Dedifferentiated amniotic fluid mesenchymal stem cell (primary cell): Measurements from ENCODE around the gene OLFM3.

Source experiments
- DNase-seq: peaks from one replicate; pipeline ENCODE4 v3.0.0-alpha.2; 2016; ENCODE audit errors: extremely low spot score

Gene OLFM3

DNA sequence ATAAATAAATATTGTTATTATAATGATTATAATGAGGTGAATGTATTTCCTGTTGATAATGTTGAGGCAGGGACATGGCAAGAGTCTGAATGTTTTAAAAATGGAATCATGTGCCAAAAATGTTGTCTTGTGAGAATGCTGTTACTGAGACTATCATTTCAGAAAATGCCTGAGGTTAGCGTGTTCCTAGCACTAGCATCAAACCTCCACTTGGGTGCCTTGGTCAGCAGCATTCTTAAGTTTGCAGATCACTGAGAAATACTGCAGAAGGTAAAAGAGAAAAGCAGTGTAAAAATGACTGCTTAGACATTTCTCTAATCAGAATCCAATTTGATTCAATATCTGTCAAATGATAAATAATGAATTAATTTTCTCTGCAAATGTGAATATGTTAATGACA lies 50.8 kb downstream of the OLFM3 start:
- no peak for DNase-seq

DNA sequence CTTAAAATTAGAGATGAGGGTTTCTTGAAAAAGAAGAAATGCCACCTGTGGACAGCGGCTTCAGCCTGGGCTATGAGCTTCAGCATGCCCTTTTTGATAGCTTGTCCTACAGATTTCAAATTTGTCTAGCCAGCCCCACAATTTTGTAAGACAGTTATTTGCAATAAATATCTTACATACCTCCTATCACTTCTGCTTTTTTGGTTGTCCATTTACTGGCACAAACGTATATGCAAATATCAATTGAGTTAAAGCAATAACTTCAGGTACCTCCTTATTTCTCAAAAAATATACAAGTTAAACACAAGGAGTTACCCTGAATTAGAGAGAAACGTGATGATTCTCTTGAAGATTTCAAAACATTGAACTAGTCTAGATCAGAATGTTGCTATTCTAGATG lies 53.5 kb downstream of the OLFM3 start:
- DNase-seq: no peak

DNA sequence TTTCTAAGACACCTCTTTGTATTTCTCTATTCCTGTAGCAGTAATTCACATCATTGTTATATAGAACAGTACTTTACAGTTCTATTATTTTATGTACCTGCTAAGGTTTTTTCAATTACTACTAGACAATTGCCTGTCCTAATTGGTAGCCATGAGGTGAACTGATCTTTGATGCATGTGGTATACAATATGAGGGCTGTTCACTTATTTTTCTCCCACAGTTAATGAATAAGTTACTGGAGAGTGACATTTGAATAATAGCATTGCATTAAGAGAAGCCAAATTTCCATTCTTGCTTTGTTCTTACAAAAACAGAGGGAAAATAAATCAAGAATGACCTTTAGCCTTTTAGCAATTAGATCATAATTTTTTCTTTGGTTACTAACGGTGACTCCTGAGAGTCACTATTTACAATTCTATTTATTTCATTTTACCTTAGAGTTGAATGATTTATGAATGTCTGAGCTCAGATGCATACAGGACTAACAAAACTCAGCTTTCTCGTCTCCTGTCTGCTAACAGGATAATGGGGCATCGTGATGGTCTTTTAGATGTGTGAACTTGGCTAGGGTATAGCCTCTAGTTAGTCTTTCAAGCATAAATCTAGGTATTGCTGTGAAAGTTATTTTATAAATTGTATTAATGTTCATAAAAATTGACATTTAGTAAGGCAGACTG lies 54.1 kb downstream of the OLFM3 start:
- no peak for DNase-seq

DNA sequence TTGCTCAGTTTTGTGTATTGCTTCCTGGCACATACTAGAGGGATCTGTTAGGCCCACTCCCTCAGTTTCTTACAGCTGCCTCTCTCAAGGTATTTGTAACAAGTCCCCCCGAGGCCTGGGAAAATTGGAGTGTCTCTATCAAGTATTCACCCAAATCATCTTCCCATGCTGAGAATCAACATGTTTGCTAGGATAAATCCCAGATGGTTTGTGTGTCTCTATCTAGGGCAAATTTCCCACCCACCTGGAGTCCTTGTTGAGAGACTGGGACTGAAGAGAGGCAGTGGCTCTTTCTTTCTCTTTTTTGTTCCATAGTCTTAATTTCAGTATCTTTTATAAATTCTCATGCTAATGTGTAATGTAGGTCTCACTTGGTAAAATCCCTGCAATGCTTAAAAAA lies 58.0 kb downstream of the OLFM3 start:
- DNase-seq: no peak

DNA sequence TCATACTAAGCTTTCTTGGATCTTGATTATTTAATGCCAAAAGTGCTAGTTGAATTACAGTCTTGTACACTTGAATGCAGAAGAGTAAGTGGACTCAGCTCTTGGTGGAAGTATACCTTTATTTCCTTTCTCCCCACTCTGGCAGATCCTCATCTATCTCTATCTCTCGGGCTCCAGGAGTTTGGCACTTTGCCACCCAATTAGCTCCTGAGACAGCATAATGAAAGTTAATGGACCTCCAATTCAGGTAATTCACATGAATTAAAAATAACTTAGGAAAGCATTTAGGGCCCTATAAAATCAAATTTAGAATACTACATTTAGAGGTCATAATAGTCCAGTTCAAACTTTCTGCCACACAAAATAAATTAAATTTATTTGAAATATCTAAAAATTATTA lies 67.4 kb downstream of the OLFM3 start:
- DNase-seq: no peak

DNA sequence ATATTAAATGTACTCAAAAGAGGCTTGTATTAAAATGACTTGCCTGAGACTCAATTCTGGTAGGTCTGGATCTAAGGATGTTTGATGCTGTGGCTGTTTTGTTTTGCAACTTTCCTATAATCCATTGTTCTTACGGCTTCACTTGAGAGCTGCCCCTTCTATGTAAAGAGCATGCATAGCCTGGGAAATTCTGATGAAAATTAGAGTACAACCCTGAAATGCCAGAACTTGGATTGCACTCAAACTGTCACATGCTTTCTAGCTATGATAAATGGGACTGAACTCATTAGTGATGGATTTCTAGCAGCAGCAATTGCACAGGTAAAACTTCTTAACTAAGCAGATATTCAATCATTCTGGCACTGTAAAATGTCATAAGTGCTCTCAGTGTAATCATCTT lies 67.9 kb downstream of the OLFM3 start:
- DNase-seq: no peak

DNA sequence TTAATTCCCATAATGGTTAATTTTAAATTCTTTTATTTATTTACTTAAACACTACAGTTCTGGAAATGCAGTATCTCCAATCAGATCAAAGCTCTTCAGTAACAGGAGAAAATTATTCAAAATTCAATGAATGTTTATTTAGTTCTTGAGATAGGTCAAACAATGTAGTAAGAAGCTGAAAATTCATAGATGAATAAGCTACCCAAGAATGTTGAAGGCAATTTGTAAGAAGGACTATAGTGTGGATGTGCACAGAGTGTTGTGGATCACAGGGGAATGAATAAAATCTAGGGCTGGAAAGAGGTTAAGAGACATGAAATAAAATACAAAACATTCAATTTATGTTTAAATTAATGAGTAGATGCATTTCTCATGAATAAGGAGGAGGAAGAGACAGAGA lies 72.0 kb downstream of the OLFM3 start:
- no peak for DNase-seq

DNA sequence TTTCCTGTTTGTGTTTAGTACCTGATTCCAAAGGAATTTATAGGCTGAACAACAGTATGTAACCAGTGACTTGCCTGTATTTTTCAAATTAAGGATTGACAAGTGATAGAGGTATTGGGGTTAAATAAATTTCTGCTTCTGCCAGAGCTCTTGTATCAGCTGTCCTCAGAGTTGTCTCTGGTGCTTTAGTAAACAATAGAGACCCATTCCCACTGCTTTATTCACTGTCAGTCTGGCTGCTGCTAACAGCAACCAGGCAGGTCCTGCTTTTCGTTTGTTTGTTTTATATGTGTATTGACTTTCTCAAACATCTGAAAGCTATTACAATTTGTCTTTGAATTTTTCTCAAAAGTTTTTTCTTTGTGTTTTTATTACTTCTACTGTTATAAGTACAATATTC lies 76.1 kb downstream of the OLFM3 start:
- DNase-seq: no peak

DNA sequence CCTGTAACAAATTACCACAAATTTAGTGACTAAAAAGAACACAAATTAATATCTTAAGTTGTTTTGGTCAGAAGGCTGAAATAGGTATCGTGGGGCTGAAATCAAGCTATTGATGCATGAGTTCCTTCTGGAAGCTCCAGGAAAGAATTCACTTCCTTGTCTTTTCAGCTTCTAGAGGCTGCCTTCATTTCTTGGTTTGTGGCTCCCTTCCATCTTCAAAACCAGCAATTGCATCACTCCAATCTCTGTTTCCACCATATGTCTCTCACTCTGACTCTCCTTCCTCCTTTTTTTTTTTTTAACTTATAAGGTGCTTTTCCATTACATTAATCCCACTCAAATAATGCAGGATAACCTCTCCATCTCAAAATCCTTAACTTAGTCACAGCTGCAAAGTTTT lies 78.4 kb downstream of the OLFM3 start:
- DNase-seq: no peak

DNA sequence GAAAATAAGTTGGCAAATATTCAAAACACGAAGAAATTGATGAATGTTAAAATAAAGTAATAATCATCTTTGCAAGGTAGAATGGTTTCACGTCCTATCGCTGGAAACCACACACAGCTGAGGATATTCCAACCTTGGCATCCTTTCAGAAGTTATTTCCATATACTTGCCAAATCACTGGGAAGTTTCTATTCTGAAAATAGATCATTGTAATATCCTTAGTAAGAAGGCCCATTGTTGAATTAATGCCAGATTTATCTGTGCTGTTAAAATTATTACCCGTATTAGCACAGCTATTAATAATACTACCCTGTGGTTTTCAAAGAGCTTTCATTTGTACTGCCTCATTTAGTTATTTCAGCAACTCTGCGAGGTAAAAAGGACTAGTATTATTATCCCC lies 81.1 kb downstream of the OLFM3 start:
- DNase-seq: no peak

DNA sequence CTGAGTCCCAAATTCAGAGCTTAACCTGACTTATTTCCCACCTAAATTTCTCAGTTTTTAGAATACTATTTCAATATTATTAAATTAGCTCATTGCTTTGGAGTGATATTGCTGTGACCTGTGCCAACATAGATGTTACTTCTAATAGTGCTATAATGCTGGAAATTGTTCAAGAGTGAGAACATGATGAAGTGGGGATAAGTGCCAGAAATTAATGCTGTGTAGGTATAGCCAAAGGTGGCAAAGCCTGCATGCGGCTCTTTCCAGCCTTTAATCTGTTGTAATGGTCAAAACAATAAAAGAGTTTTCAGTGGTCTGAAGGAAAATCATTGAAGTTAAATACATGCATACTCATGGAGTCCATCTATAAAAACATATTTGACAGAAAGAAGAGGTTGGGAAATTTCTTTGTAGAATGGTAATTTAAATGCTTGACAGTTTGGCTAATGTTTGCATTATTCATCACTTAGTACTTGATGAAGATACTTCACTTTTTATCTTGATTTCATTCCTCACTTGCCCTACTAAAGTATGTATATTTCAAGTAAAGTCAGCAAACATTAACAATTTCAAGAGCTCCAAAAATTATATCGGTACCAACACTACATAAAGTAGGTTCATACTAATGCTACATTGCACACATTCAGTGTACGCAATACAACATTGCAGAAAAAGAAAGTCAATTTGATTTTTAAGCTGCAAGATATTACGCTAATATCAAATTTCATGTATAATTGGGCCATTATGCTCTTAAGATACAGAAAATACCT lies 82.1 kb downstream of the OLFM3 start:
- no peak for DNase-seq

DNA sequence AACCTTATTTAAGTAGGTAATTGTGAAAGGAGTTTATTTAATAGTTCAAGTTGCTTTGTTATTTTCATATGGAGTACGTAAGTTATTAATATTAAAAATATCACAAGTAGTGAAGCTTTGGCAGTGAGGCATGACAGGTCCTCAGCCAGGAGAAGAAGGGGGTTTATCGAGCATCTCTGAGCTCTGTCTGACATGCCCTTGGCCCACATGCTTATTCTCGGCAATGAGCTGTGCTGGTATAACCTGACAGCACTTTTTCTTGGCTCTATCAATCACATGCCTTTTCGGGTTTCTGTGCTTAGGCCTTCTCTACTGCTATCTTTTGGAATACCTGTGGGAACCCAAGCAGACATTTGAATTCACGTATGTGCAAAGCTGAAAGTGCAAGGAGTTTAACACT lies 84.8 kb downstream of the OLFM3 start:
- DNase-seq: no peak

DNA sequence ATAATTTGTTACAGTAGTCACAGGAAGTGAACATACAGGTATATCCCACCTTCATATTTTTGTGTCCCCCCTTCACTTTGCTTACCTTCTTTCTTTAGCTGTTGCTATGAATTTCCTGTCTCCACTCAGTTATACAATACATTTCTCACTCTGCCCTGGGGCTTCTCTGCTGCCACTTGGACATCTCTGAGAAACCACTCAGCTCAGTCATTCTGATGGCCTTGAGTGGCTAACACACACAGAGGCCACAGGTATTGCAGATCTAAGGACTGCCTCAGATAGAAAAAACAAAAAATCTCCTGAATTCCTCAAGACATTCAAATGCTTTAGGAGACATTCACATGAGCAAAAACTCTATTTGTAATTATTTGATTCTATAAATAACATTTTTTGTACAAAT lies 87.7 kb downstream of the OLFM3 start:
- no peak for DNase-seq

DNA sequence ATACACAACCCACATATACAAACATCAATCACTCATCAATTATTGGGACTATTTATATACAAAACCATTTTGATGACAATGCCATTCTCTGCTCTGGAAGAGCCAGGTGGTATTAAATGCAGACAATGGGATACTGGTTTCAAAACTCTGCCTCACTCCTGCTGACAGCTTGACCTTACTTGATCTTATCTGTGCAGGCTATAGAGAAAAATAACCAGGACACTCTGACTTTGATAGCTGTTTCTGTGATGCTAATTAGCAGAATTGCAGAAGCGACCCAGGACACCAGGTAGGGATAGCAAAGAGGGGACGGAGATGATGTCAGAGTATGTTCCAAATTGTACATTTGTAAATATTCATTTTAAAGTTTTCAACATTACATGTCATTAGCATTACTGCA lies 89.5 kb downstream of the OLFM3 start:
- DNase-seq: no peak

DNA sequence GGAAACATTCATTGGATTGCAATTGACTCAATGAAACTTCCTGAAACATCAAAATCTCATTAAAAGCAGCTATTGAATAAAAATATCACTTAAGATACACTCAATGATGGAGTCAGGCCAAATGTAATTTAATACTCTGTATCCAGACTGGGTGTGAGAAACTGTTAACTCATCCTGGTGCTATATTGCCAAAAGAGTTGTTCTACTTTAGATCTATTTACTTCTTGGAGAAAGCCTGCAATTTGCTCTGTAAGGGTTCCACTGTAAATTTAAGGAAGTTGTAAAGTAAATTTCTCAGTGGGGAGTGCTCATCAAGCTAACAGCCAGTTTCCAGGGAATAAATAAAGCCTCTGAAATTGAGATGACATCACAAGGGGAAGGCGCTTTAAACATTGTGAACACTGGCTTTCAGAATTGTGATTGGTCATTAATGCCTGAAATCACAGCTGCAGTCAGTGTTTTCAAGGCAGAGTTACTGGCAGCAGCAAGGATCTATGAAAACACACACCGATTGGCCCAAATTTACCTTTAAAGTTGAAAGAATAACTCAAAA lies 91.4 kb downstream of the OLFM3 start:
- no peak for DNase-seq

DNA sequence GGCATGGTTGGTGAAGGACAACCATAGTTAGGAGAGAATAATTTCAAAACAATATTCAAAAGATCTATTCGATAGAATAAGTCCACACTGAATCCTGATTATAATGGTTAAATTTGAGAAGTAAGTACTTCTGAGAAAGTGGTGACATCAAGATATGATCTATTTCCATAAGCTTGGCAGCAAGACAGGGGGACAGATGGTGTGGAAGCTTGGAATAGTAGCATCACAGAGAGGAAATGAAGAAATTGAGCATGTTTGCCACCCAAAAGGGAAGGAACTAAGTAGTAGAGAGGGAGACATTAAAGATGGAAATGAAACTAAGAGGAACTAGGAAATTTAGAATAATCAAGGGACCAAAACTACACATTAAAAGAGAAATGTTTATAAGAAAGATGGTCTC lies 94.5 kb downstream of the OLFM3 start:
- DNase-seq: no peak

DNA sequence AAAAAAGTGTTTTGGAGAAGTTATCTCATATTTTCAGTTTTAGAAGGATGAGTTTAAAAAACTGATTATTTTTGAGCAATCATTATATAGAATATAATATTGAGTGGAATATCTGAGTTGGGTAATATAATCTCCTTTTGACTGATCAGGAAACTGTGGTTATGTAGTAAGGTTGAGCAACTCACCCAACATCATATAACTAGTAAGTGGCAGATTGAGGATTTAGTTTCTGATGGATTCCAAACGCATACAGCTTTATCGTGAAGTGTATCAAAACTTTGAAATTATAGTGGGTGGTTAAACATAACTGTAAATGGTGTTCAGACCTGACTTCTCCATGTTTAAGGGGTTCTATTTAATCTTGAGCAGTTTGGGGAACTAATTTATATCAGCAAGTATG lies 98.6 kb downstream of the OLFM3 start:
- DNase-seq: no peak

DNA sequence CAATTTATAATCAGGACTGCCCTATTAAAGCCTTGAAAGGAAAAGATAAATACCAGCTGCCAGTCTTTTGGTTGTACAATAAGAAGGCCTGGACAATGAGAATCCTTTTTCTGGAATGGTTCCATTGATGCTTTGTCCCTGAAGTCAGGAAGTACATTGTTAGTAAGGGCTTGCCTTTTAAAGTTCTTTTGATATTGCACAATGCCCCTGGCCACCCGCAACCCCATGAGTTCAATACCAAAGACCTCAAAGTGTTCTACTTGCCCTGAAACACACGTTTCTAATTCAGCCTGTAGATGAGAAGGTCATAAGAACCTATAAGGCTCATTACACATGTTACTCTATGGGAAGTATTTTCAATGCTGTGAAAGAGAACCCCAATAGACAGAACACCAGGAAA lies 112.1 kb downstream of the OLFM3 start:
- DNase-seq: no peak

DNA sequence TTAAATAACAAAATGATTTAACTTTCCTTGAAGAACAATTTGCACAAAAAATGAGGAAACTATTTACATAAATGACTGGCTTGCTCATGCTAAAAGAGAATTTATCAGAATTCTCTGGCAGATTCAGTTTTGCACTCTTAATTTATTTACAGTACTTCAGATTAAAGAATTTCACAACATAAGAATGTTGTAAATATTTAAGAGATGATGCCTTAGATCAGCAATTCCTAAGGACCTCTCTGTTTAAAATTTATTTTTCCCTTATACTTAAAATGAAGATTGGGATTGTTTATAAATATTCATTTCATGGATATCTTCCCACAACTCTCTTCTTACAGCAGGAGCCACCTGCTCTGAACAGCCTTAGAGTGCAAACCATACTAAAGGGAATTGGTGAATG lies 120.8 kb downstream of the OLFM3 start:
- DNase-seq: no peak

DNA sequence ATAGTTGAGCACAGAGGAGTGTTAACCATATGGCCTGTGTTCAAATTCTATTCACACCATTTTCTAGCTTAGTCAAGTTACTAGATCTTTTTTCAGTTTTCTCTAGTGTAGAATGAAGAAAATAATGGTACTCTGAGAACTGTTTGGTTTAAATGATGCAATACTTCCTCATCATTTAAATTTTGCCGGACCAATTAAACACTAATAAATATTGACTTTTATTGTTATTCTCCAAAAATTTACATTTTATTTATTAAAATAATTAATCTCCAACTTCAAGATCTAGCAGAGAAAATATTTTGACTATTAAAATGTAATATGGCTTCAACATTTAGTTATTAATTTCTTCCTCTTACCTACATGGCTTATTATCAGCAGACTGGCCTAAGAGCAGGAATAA lies 123.1 kb downstream of the OLFM3 start:
- no peak for DNase-seq

DNA sequence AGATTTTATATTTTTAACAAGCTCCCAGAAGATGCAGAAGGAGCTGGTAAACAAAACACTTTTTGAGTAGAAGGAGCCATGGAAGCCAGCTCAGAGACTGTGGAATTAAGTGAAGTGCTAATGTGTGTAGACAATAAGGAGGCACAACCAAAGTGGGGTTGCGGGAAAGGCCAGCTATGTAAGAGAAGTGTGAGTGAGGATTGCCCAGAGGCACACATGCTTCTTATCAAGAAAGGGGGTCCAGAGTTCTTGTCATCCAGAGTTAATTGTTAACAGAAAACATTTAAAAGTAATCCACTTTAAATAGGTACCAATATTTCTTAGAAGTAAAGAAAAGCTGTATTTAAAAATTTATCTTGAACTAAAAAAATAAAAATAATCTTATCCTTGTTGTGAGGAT lies 136.8 kb downstream of the OLFM3 start:
- no peak for DNase-seq

DNA sequence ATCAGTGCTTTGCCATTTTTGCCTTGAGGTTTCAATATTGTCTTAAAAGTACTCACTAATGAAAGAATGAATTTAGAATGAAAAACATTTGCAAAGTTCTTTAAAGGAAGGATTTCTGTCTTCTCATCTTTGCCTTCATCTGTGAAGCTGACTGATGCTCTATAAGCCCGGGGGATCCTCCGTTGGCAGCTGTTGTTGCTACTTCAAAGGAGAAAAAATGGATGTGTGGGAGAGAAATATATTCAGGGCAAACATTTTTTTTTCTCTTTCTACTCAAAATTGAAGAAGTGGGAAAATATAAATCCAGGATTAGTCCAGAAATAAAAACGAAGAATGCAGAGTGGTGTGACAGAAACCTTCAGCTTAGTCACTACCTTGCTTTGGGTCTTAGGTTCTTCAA lies 142.5 kb downstream of the OLFM3 start:
- DNase-seq: no peak

DNA sequence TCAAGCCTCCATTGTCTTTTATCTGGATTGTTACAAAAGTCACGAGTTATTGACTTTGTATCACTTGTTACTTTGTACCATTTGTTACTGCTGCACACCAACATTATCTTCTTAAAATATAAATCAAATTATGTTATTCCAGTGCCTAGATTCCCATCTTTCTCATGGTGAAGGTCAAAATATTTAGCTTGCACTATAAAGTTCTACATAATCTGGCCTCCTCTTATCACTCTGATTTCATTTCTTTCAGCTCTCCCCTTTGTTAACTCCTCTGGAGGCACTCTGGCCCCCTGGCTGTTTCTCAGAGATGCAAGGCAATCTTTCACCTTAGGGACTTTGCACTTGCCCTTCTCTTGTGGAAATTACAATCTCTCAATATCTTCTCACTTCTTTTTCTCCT lies 143.8 kb downstream of the OLFM3 start:
- DNase-seq: no peak

DNA sequence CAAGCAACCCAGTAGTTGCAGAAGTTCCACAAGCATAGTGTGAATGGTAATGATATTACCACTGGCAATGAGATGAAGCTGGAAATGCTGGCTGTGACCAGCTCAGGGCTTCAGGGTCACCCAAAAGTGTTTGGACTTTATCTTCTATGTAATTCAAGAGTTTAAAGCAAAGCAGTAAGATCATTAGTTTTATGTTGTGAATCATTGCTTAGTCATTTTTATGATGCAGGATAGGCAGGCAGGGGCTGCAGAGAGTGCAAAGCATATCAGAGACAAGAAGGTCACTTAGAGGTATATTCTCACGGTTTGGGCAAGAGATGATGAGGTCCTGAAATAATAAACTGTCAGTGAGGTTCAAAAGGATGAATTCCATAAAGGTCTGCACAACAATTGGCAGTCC lies 147.4 kb downstream of the OLFM3 start:
- DNase-seq: no peak
